Ishikawa (cell line): ENCODE results near the gene NACC2.

Experiments used
- CEBPB ChIP-seq: IDR thresholded peaks from 2 replicates; pipeline ENCODE4 v1.6.1; 2012
- CREB1 ChIP-seq: IDR thresholded peaks from 2 replicates; pipeline ENCODE4 v1.6.1; 2012; ENCODE audit warnings: low read depth
- EGR1 ChIP-seq: IDR thresholded peaks from 2 replicates; pipeline ENCODE4 v1.6.1; 2012
- EP300 ChIP-seq: IDR thresholded peaks from 2 replicates; pipeline ENCODE4 v1.6.1; 2012; ENCODE audit warnings: borderline replicate concordance
- FOXM1 ChIP-seq: IDR thresholded peaks from 2 replicates; pipeline ENCODE4 v1.6.1; 2012; ENCODE audit warnings: low read depth, borderline replicate concordance
- NFIC ChIP-seq: IDR thresholded peaks from 2 replicates; pipeline ENCODE4 v1.6.1; 2012
- RAD21 ChIP-seq: IDR thresholded peaks from 2 replicates; pipeline ENCODE4 v1.6.1; 2012; ENCODE audit warnings: low read depth
- TAF1 ChIP-seq: IDR thresholded peaks from 2 replicates; pipeline ENCODE4 v1.6.1; 2012; ENCODE audit warnings: low read depth, mild to moderate bottlenecking
- TCF12 ChIP-seq: IDR thresholded peaks from 2 replicates; pipeline ENCODE4 v1.6.1; 2012; ENCODE audit warnings: low read depth
- TEAD4 ChIP-seq: IDR thresholded peaks from 2 replicates; pipeline ENCODE4 v1.6.1; 2012
- YY1 ChIP-seq: IDR thresholded peaks from 2 replicates; pipeline ENCODE4 v1.6.1; 2012; ENCODE audit warnings: low read depth
- ZBTB7A ChIP-seq: IDR thresholded peaks from 2 replicates; pipeline ENCODE4 v1.6.1; 2012; ENCODE audit warnings: low read depth
- TF ChIP-seq, protein P1 (sequence below): IDR thresholded peaks from 2 replicates; pipeline ENCODE4 v1.6.1; 2012; ENCODE audit warnings: low read depth, mild to moderate bottlenecking
- TF ChIP-seq, protein P2 (sequence below): IDR thresholded peaks from 2 replicates; pipeline ENCODE4 v1.6.1; 2012
- TF ChIP-seq, protein P3 (sequence below): IDR thresholded peaks from 2 replicates; pipeline ENCODE4 v1.6.1; 2012

Gene NACC2

DNA sequence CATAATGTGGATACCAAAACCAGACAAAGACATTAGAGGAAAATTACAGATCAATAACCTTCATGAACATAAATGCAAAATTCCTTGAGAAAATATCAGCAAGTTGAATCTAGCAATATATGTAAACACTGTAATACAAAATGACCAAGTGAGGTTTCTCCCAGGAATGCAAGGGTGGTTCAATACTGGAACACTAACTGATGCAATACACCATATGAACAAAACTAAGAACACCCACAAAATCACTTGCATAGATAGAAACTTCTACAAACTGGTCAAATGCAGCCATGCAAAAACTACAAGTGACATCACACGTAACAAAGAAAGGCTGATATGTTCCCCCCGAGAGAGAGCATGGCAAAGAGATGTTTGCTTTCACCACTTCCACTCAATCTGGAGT lies 55.6 kb downstream of the NACC2 start:
- TF ChIP-seq NFIC (no peak), FOXM1 (no peak), CREB1 (no peak), TAF1 (no peak), EP300 (no peak), EGR1 (no peak)
- TF ChIP-seq, protein P1, sequence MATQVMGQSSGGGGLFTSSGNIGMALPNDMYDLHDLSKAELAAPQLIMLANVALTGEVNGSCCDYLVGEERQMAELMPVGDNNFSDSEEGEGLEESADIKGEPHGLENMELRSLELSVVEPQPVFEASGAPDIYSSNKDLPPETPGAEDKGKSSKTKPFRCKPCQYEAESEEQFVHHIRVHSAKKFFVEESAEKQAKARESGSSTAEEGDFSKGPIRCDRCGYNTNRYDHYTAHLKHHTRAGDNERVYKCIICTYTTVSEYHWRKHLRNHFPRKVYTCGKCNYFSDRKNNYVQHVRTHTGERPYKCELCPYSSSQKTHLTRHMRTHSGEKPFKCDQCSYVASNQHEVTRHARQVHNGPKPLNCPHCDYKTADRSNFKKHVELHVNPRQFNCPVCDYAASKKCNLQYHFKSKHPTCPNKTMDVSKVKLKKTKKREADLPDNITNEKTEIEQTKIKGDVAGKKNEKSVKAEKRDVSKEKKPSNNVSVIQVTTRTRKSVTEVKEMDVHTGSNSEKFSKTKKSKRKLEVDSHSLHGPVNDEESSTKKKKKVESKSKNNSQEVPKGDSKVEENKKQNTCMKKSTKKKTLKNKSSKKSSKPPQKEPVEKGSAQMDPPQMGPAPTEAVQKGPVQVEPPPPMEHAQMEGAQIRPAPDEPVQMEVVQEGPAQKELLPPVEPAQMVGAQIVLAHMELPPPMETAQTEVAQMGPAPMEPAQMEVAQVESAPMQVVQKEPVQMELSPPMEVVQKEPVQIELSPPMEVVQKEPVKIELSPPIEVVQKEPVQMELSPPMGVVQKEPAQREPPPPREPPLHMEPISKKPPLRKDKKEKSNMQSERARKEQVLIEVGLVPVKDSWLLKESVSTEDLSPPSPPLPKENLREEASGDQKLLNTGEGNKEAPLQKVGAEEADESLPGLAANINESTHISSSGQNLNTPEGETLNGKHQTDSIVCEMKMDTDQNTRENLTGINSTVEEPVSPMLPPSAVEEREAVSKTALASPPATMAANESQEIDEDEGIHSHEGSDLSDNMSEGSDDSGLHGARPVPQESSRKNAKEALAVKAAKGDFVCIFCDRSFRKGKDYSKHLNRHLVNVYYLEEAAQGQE, result no peak
- TF ChIP-seq, protein P2, sequence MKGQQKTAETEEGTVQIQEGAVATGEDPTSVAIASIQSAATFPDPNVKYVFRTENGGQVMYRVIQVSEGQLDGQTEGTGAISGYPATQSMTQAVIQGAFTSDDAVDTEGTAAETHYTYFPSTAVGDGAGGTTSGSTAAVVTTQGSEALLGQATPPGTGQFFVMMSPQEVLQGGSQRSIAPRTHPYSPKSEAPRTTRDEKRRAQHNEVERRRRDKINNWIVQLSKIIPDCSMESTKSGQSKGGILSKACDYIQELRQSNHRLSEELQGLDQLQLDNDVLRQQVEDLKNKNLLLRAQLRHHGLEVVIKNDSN, result no peak

DNA sequence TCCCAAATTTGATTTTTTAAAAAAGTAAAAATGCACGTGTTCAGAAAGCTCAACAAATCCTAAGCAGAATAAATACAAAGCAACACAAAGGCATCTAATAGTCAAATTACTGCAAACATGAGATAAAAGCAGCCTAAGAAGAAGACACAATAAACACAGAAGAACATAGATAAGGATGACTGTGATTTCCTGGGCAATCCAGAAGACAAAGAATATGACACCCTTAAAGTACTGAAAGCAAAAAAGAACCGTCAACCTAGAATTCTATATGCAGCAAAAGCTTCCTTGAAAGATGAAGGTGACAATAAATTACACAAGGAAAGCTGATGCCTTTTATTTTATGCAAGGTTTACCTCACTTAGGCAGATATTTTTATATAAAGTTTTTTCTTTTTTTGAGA lies 58.2 kb downstream of the NACC2 start:
- no peak for TF ChIP-seq CREB1
- TF ChIP-seq, protein P1, result no peak
- TF ChIP-seq, protein P3, sequence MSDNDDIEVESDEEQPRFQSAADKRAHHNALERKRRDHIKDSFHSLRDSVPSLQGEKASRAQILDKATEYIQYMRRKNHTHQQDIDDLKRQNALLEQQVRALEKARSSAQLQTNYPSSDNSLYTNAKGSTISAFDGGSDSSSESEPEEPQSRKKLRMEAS, result no peak

DNA sequence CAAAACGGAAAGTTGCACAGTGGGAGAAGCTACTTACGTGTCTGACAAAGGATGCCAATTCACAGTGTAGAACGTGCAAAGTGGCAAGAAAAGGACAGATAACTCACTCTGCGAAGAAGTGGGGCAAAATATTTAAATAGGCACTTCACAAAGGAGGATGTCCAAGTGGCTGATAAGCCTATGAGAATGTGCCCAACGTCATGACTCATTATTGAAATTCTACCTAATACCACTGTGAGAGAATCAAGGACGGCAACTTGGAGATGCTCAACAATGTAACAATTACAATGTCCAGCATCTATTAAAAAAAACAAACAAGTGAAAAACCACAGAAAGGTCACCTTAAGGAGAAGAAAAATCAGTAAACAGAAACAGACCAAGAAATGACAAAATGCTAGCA lies 59.0 kb downstream of the NACC2 start:
- no peak for TF ChIP-seq TAF1
- TF ChIP-seq ZBTB7A, result no peak
- TF ChIP-seq EGR1, result no peak
- TF ChIP-seq NFIC, result no peak
- no peak for TF ChIP-seq CEBPB
- TF ChIP-seq CREB1, result no peak
- no peak for TF ChIP-seq YY1
- TF ChIP-seq TEAD4, result no peak
- no peak for TF ChIP-seq FOXM1
- TF ChIP-seq, protein P3, result no peak
- no peak for TF ChIP-seq TCF12
- no peak for TF ChIP-seq RAD21
- TF ChIP-seq, protein P2, result no peak
- TF ChIP-seq, protein P1, result no peak
- TF ChIP-seq EP300, result no peak

DNA sequence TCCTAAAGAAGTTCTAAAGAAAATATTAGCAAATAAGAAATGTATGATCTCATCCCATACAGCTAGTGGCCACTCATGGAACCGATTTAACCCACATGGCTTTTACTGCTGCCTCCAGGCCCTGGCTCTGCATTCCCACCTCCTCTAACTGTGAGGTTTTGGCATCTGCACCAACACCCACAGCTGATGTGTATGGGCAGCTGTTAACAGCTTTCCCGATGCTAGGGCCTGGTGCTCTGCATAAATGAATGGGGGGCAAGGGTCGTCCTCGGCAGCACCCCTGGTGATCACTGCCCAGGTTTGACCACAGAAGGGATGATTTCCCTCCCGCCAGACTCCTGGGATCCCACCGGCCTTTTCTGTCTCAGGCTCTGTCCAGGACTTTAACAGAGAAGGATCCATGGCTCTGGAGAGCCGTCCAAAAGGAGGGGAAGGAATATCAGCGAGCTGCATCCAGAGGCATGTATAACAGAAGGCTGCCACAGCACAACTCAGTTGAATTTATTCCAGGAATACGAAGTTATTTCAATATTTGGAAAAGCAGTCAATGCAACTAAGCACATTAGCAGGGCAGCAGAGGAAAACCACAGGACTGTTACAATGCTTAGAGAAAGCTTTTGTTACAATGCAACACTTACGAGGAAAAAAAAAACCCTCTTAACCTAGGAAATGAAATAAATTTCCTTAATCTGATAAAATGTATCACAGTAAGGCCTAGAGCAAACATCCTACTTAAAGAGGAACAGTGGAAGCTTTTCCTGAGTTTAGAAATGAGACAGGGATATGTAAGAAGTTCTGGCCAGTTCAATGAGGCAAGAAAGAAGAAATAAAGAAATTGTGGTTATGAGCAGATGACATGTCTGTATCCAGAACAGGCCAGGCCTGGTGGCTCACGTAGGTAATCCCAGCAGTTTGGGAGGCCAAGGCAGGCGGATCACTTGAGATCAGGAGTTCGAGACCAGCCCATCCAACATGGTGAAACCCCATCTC lies 63.1 kb downstream of the NACC2 start:
- TF ChIP-seq, protein P3, result no peak
- no peak for TF ChIP-seq TEAD4
- TF ChIP-seq, protein P2, result no peak
- no peak for TF ChIP-seq TAF1
